AG10803 (cell line): ENCODE data around the gene GRID1.

Experiments
- DNase-seq: peaks from one replicate; pipeline ENCODE4 v3.0.0; 2010; ENCODE audit warnings: low read depth
- H3K4me3 ChIP-seq: 2 replicates; pipeline ENCODE4 v1.5.1; 2011; ENCODE audit warnings: mild to moderate bottlenecking, low read length, control low read depth
- TF ChIP-seq, protein P1 (sequence below): conservative IDR thresholded peaks from 2 replicates; pipeline ENCODE4 v1.5.1; 2011; ENCODE audit warnings: mild to moderate bottlenecking, low read length, control low read depth, inconsistent platforms

Gene GRID1

GRCh38 chr10:86353506-86354485 is 12.8 kb downstream of the GRID1 start:
- TF ChIP-seq, protein P1, sequence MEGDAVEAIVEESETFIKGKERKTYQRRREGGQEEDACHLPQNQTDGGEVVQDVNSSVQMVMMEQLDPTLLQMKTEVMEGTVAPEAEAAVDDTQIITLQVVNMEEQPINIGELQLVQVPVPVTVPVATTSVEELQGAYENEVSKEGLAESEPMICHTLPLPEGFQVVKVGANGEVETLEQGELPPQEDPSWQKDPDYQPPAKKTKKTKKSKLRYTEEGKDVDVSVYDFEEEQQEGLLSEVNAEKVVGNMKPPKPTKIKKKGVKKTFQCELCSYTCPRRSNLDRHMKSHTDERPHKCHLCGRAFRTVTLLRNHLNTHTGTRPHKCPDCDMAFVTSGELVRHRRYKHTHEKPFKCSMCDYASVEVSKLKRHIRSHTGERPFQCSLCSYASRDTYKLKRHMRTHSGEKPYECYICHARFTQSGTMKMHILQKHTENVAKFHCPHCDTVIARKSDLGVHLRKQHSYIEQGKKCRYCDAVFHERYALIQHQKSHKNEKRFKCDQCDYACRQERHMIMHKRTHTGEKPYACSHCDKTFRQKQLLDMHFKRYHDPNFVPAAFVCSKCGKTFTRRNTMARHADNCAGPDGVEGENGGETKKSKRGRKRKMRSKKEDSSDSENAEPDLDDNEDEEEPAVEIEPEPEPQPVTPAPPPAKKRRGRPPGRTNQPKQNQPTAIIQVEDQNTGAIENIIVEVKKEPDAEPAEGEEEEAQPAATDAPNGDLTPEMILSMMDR, result no peak
- H3K4me3 ChIP-seq, result no peak overlapping the region

GRCh38 chr10:86350897-86351296 is 15.7 kb downstream of the GRID1 start:
- no peak for DNase-seq
- no peak overlapping the region for H3K4me3 ChIP-seq
- TF ChIP-seq, protein P1, result no peak

More at GRCh38 chr10:86353506-86354485, 12.8 kb downstream of the GRID1 start:
- DNase-seq, result no peak

DNA sequence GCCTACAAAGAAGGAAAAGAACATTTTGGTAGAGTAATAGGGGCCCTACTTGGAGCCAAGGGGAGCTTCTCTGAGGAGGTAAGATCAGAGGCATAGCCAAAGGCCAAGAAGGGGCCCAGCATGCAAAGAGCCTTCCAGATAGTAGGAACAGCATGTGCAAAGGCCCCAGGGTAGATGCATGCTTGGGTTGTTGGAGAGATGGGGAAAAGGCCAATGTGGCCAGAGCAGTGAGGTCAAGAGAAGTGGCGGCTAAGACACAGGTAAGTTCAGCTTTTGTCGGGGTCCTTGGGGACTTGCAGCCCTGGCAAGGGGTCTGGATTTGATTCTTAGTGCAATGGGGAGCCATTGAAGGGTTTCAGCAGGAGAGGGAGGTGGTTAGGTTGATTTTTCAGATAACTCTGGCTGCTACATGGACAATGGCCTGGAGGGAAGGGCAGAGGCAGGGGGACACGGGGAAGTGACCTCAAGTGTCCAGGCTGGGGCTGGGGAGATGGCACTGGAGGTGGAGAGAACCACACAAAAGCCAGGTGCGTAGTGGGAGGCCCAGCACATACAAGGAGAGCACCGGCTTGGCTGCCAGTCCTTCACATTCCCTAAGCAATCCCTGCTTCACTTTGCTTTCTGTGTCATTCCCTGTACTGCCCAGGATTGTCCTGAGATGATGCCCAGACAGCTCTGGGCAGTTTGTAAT is 16.5 kb downstream of the GRID1 start:
- DNase-seq, result no peak
- no peak overlapping the region for H3K4me3 ChIP-seq
- TF ChIP-seq, protein P1, result no peak

GRCh38 chr10:86349474-86349873 is 17.1 kb downstream of the GRID1 start:
- no peak overlapping the region for H3K4me3 ChIP-seq
- TF ChIP-seq, protein P1, result no peak; the same call in 1 of the 2 replicates
- no peak for DNase-seq

DNA sequence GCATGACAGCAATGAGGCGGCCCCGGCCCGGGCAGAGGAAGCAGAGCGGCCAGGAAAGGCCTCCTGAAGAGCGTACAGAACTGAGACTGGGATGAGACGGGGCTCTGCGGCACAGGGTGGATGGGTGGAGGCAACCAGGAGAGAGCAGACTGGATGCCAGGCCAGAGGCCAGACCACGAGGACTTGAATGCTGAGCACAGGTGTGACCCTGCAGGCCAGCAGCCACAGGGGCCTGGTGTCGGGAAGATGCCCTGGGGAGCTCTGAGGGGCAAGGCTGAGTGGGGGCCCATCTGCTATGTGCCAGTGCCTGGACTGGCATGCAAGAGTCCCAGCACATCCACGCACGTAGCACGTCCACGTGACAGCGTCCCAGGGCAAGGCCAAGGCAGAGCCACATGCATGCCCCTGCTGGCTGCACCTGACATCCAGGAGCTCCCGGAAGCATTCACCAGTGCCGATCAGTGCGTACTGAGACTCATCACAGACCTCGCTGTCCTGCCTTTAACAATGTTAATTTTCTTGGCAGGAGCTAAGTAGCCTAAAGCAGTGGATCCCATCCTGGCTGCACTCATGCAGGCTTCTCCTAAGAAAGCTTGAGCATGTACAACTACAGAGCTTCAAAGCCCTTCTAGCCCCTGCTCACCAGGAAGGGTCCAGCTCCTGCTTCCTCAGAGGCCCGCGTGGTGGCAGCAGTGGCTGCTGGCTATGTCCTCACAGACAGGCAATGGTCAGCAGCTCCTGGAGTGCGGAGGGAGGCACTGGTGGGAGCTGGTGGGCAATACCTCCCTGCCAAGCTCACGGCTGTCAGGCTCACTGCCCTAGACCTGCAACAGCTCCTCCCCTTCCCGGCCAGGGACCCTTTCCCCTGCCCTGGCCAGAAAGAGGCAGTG is 18.0 kb downstream of the GRID1 start:
- no peak overlapping the region for H3K4me3 ChIP-seq
- no peak for DNase-seq
- TF ChIP-seq, protein P1, result 0 out of 2 replicates have a peak, but pooled peaks have one; percentile 11

DNA sequence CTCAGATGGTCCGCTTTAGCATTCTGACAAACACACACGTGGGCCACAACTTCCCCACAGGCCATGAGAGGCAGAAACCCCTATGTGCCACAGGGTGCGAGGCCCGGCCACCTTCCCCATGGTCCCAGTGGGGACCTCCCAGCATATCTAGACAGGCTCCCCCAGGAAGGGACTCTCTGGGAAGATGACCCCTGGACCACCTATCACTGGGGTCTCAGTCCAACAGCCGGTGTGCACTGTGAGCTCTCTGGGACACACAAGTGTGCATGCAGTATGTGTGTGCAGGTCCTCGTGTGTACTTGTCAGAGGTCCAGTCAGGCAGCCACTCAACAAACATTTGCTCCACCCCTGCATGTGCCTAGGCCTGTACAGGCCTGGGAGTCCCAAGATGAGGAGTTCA is 18.7 kb downstream of the GRID1 start:
- TF ChIP-seq, protein P1, result no peak
- H3K4me3 ChIP-seq, result no peak overlapping the region

More for the DNA sequence above, 18.7 kb downstream of the GRID1 start:
- no peak for DNase-seq
